SK-N-SH treated with all-trans-retinoic acid at 6 μM for 48 hours (cell line): ENCODE data around the gene BTG3.
A peak's percentile ranks its signal among the peaks of the same experiment; 100 is the strongest.

Experiments
- ATAC-seq: fragments of 200-7000 bp; cut with Tn5 transposase; 3 replicates; pipeline ENCODE4 v1.9.1; 2020; ENCODE audit warnings: mild to moderate bottlenecking, moderate library complexity
- ARNTL ChIP-seq: fragments of 450-650 bp; formaldehyde crosslinking; IDR thresholded peaks from 2 replicates; pipeline ENCODE4 v1.5.0; 2020; ENCODE audit warnings: low read depth, mild to moderate bottlenecking, moderate library complexity, borderline replicate concordance
- BACH2 ChIP-seq: fragments of 250-450 bp; sonication (Bioruptor Pico); IDR thresholded peaks from 2 replicates; pipeline ENCODE4 v1.9.0; 2021; ENCODE audit warnings: mild to moderate bottlenecking, borderline replicate concordance
- CREB5 ChIP-seq: fragments of 250-450 bp; sonication (Bioruptor Pico); IDR thresholded peaks from 2 replicates; pipeline ENCODE4 v1.5.1; 2020; ENCODE audit warnings: low read depth, mild to moderate bottlenecking, moderate library complexity
- CSDC2 ChIP-seq: fragments of 250-450 bp; sonication (Bioruptor Pico); IDR thresholded peaks from 2 replicates; pipeline ENCODE4 v1.5.0; 2020; ENCODE audit warnings: mild to moderate bottlenecking, moderate library complexity
- CSRNP3 ChIP-seq: fragments of 250-450 bp; sonication (Bioruptor Pico); IDR thresholded peaks from 2 replicates; pipeline ENCODE4 v1.5.1; 2021; ENCODE audit warnings: mild to moderate bottlenecking, moderate library complexity
- ESRRG ChIP-seq: fragments of 250-450 bp; sonication (Bioruptor Pico); IDR thresholded peaks from 2 replicates; pipeline ENCODE4 v1.6.1; 2021; ENCODE audit warnings: mild to moderate bottlenecking
- GLIS3 ChIP-seq: fragments of 250-450 bp; sonication (Bioruptor Pico); IDR thresholded peaks from 2 replicates; pipeline ENCODE4 v1.5.0; 2020; ENCODE audit warnings: mild to moderate bottlenecking, moderate library complexity
- ISL1 ChIP-seq: fragments of 250-450 bp; sonication (Bioruptor Pico); IDR thresholded peaks from 2 replicates; pipeline ENCODE4 v2.1.2; 2022; ENCODE audit warnings: mild to moderate bottlenecking, moderate library complexity
- OSR1 ChIP-seq: fragments of 250-450 bp; sonication (Bioruptor Pico); IDR thresholded peaks from 2 replicates; pipeline ENCODE4 v1.8.0; 2022; ENCODE audit warnings: moderate library complexity, mild to moderate bottlenecking, inconsistent platforms
- PATZ1 ChIP-seq: fragments of 250-450 bp; sonication (Bioruptor Pico); IDR thresholded peaks from 2 replicates; pipeline ENCODE4 v1.8.0; 2020; ENCODE audit warnings: mild to moderate bottlenecking, moderate library complexity, borderline replicate concordance
- POU6F1 ChIP-seq: fragments of 250-450 bp; sonication (Bioruptor Pico); IDR thresholded peaks from 2 replicates; pipeline ENCODE4 v1.8.0; 2021; ENCODE audit warnings: low read depth, mild to moderate bottlenecking, moderate library complexity, borderline replicate concordance
- PPARA ChIP-seq: fragments of 250-450 bp; sonication (Bioruptor Pico); IDR thresholded peaks from 2 replicates; pipeline ENCODE4 v1.5.0; 2020; ENCODE audit warnings: mild to moderate bottlenecking, borderline replicate concordance
- RARB ChIP-seq: fragments of 250-450 bp; sonication (Bioruptor Pico); IDR thresholded peaks from 2 replicates; pipeline ENCODE4 v1.8.0; 2021; ENCODE audit warnings: mild to moderate bottlenecking, moderate library complexity
- TCF4 ChIP-seq: fragments of 250-450 bp; sonication (Bioruptor Pico); IDR thresholded peaks from 2 replicates; pipeline ENCODE4 v1.8.0; 2021; ENCODE audit warnings: mild to moderate bottlenecking, moderate library complexity, borderline replicate concordance
- TOX ChIP-seq: fragments of 250-450 bp; sonication (Bioruptor Pico); IDR thresholded peaks from 2 replicates; pipeline ENCODE4 v1.8.0; 2021; ENCODE audit warnings: mild to moderate bottlenecking, moderate library complexity, borderline replicate concordance
- TSHZ2 ChIP-seq: fragments of 250-450 bp; sonication (Bioruptor Pico); IDR thresholded peaks from 2 replicates; pipeline ENCODE4 v1.5.0; 2020; ENCODE audit warnings: mild to moderate bottlenecking, moderate library complexity
- ZC3H10 ChIP-seq: fragments of 250-450 bp; sonication (Bioruptor Pico); IDR thresholded peaks from 2 replicates; pipeline ENCODE4 v1.5.1; 2021; ENCODE audit warnings: mild to moderate bottlenecking, moderate library complexity
- ZFP3 ChIP-seq: fragments of 250-450 bp; sonication (Bioruptor Pico); IDR thresholded peaks from 2 replicates; pipeline ENCODE4 v1.5.0; 2020; ENCODE audit warnings: mild to moderate bottlenecking, moderate library complexity
- ZFP30 ChIP-seq: fragments of 450-650 bp; formaldehyde crosslinking; IDR thresholded peaks from 2 replicates; pipeline ENCODE4 v1.5.0; 2022; ENCODE audit warnings: mild to moderate bottlenecking, moderate library complexity
- ZNF565 ChIP-seq: fragments of 450-650 bp; formaldehyde crosslinking; conservative IDR thresholded peaks from 2 replicates; pipeline ENCODE4 v1.5.0; 2020; ENCODE audit warnings: low read depth, mild to moderate bottlenecking, moderate library complexity
- ZNF70 ChIP-seq: fragments of 450-650 bp; formaldehyde crosslinking; IDR thresholded peaks from 2 replicates; pipeline ENCODE4 v1.5.0; 2020; ENCODE audit warnings: mild to moderate bottlenecking, moderate library complexity
- ZNF8 ChIP-seq: fragments of 450-650 bp; formaldehyde crosslinking; IDR thresholded peaks from 2 replicates; pipeline ENCODE4 v1.5.0; 2020; ENCODE audit warnings: mild to moderate bottlenecking, moderate library complexity

The BTG3 gene

GRCh38 chr21:17560377-17561025 is 52.2 kb downstream of the BTG3 start:
- no peak for TF ChIP-seq TOX
- no peak for TF ChIP-seq ARNTL
- TF ChIP-seq TCF4 (CRISPR knock-in tag), result no peak
- no peak for TF ChIP-seq ZC3H10 (CRISPR knock-in tag)
- no peak for TF ChIP-seq BACH2 (CRISPR knock-in tag)
- no peak for TF ChIP-seq ZNF565
- no peak for TF ChIP-seq POU6F1 (CRISPR knock-in tag)
- no peak for TF ChIP-seq ISL1 (CRISPR knock-in tag)
- no peak for TF ChIP-seq ZFP30 (CRISPR knock-in tag)
- TF ChIP-seq RARB (CRISPR knock-in tag), result no peak
- TF ChIP-seq ZNF8 (CRISPR knock-in tag), result no peak
- no peak for TF ChIP-seq ZNF70 (CRISPR knock-in tag)
- no peak for TF ChIP-seq CSDC2 (CRISPR knock-in tag)
- TF ChIP-seq CREB5, result no peak
- no peak for TF ChIP-seq GLIS3 (CRISPR knock-in tag)
- no peak for TF ChIP-seq ZFP3 (CRISPR knock-in tag)
- no peak for TF ChIP-seq OSR1 (CRISPR knock-in tag)
- TF ChIP-seq CSRNP3 (CRISPR knock-in tag), result no peak
- TF ChIP-seq PATZ1 (CRISPR knock-in tag), result no peak
- no peak for ATAC-seq

GRCh38 chr21:17554679-17555465 is 57.8 kb downstream of the BTG3 start:
- no peak for TF ChIP-seq ISL1 (CRISPR knock-in tag)
- TF ChIP-seq ZNF8 (CRISPR knock-in tag), result no peak
- no peak; the same call in 1 of the 2 replicates for TF ChIP-seq TCF4 (CRISPR knock-in tag)
- TF ChIP-seq POU6F1 (CRISPR knock-in tag), result no peak
- TF ChIP-seq CSRNP3 (CRISPR knock-in tag), result no peak
- peak; percentile 84 for ATAC-seq

GRCh38 chr21:17554120-17554519 is 58.6 kb downstream of the BTG3 start:
- TF ChIP-seq TSHZ2 (CRISPR knock-in tag), result no peak
- TF ChIP-seq PPARA (CRISPR knock-in tag), result no peak
- no peak for TF ChIP-seq ZNF8 (CRISPR knock-in tag)
- no peak for TF ChIP-seq OSR1 (CRISPR knock-in tag)
- no peak for TF ChIP-seq ESRRG (CRISPR knock-in tag)
- no peak for TF ChIP-seq RARB (CRISPR knock-in tag)
- no peak for TF ChIP-seq ISL1 (CRISPR knock-in tag)
- TF ChIP-seq ZFP30 (CRISPR knock-in tag), result no peak
- TF ChIP-seq PATZ1 (CRISPR knock-in tag), result no peak
- TF ChIP-seq, all 23 proteins: peak for 0
- ATAC-seq, result no peak
